ACHN (cell line): Measurements from ENCODE around the gene LILRB5.
A peak's percentile ranks its signal among the peaks of the same experiment; 100 is the strongest.
"Not testable (repeated sequence)": the region's sequence is repeated elsewhere in the genome, so short reads cannot be mapped to it uniquely, and the experiment has no call there.

ENCODE experiments used
- DNase-seq: peaks from one replicate; pipeline ENCODE4 v3.0.0-alpha.2; 2015
- in situ Hi-C: cut with HindIII; loops from 2 replicates; pipeline ENCODE4 v1.10.0; 2017; ENCODE audit warnings: low sequenced_read_pairs, low pct_ligation_motif_present, low pct_unique_long_range_greater_than_20kb

The LILRB5 gene

GRCh38 chr19:54252243-54252642 lies 4.8 kb downstream of the LILRB5 start:
- in situ Hi-C loops: no loop called here
- no peak for DNase-seq

GRCh38 chr19:54248016-54248601 lies 9.0 kb downstream of the LILRB5 start:
- in situ Hi-C loops: no loop called here
- no peak for DNase-seq

GRCh38 chr19:54247106-54247930 lies 9.8 kb downstream of the LILRB5 start:
- DNase-seq: no peak
- in situ Hi-C loops: no loop called here

GRCh38 chr19:54245936-54246335 lies 11.1 kb downstream of the LILRB5 start:
- in situ Hi-C loops: no loop called here
- no peak for DNase-seq

GRCh38 chr19:54243809-54244208 lies 13.3 kb downstream of the LILRB5 start:
- in situ Hi-C loops, DNase-seq: not testable (repeated sequence)

- DNase-seq, in situ Hi-C loops: not testable (repeated sequence)
These were observed 14.4 kb downstream of the LILRB5 start, which contains the start of gene LILRA6 for GRCh38 chr19:54242646-54243045. Gene LILRA6, minus strand, starts transcription at chr19:54242790.

- DNase-seq, in situ Hi-C loops: not testable (repeated sequence)
These were observed 14.8 kb downstream of the LILRB5 start for GRCh38 chr19:54242234-54242633.

- DNase-seq, in situ Hi-C loops: not testable (repeated sequence)
These were observed 16.4 kb downstream of the LILRB5 start for GRCh38 chr19:54240372-54241336.

GRCh38 chr19:54239491-54240371 lies 17.3 kb downstream of the LILRB5 start:
- in situ Hi-C loops, DNase-seq: not testable (repeated sequence)

GRCh38 chr19:54233941-54234340 lies 23.1 kb downstream of the LILRB5 start:
- in situ Hi-C loops: no loop called here
- DNase-seq: no peak

GRCh38 chr19:54231077-54231931 lies 25.8 kb downstream of the LILRB5 start:
- in situ Hi-C loops: no loop called here
- DNase-seq: peak; percentile 68

- no peak for DNase-seq
- in situ Hi-C loops: no loop called here
These were observed 27.0 kb downstream of the LILRB5 start for GRCh38 chr19:54230031-54230430.

- in situ Hi-C loops: no loop called here
- no peak for DNase-seq
These were observed 27.9 kb downstream of the LILRB5 start for GRCh38 chr19:54229146-54229545.

GRCh38 chr19:54224619-54225018 lies 32.5 kb downstream of the LILRB5 start:
- in situ Hi-C loops: not testable (repeated sequence)

GRCh38 chr19:54223937-54224281 lies 33.2 kb downstream of the LILRB5 start:
- DNase-seq, in situ Hi-C loops: not testable (repeated sequence)

More at GRCh38 chr19:54224619-54225018, 32.5 kb downstream of the LILRB5 start:
- DNase-seq: not testable (repeated sequence)

- in situ Hi-C loops, DNase-seq: not testable (repeated sequence)
These were observed 33.7 kb downstream of the LILRB5 start for GRCh38 chr19:54223277-54223936.
